HL-60/S4 (cell line): Measurements from ENCODE around the gene DYNLRB1.

Source experiments
- in situ Hi-C: fragments of 300-500 bp; cut with MboI; formaldehyde crosslinking; loops from 2 replicates; pipeline ENCODE4 v1.14.3; 2022; ENCODE audit warnings: low sequenced_read_pairs

The DYNLRB1 gene

GRCh38 chr20:34575271-34575670 is 59.0 kb downstream of the DYNLRB1 start:
- in situ Hi-C loops: no loop called here

- in situ Hi-C loops: no loop called here
Observed at GRCh38 chr20:34575756-34576155, 59.5 kb downstream of the DYNLRB1 start.

- in situ Hi-C loops: no loop called here
Observed at GRCh38 chr20:34577061-34577460, 60.8 kb downstream of the DYNLRB1 start.

GRCh38 chr20:34578025-34578424 is 61.8 kb downstream of the DYNLRB1 start:
- in situ Hi-C loops: no loop called here

GRCh38 chr20:34578521-34578920 is 62.3 kb downstream of the DYNLRB1 start:
- in situ Hi-C loops: no loop called here

- in situ Hi-C loops: no loop called here
Observed at GRCh38 chr20:34579191-34579978, 63.2 kb downstream of the DYNLRB1 start.

- in situ Hi-C loops: no loop called here
Observed at GRCh38 chr20:34579979-34580940, 64.0 kb downstream of the DYNLRB1 start.

- in situ Hi-C loops: no loop called here
Observed at GRCh38 chr20:34581341-34582184, 65.3 kb downstream of the DYNLRB1 start.

GRCh38 chr20:34582221-34582620 is 66.0 kb downstream of the DYNLRB1 start:
- in situ Hi-C loops: no loop called here

GRCh38 chr20:34582911-34583310 is 66.7 kb downstream of the DYNLRB1 start:
- in situ Hi-C loops: no loop called here

- in situ Hi-C loops: no loop called here
Observed at GRCh38 chr20:34583544-34583943, 67.3 kb downstream of the DYNLRB1 start.

GRCh38 chr20:34585019-34585418 is 68.8 kb downstream of the DYNLRB1 start:
- in situ Hi-C loops: no loop called here

- in situ Hi-C loops: no loop called here
Observed at GRCh38 chr20:34586488-34587163, 70.4 kb downstream of the DYNLRB1 start.
